HG02973 (cell line): ENCODE data around the gene BRPF3.
A peak's percentile ranks its signal among the peaks of the same experiment; 100 is the strongest.

ENCODE experiments used
- ATAC-seq: cut with Tn5 transposase; IDR thresholded peaks from one replicate; pipeline ENCODE4 v1.9.1; 2021; ENCODE audit warnings: moderate library complexity; ENCODE audit not compliant: unreplicated experiment

Gene BRPF3

GRCh38 chr6:36196113-36196879 lies at the start of gene BRPF3:
Gene BRPF3, plus strand, starts transcription at chr6:36196744. Its CDS starts 3,579 bp downstream, at chr6:36200323.
- ATAC-seq, result peak; percentile 60

GRCh38 chr6:36147294-36147693 lies 49.2 kb upstream of the BRPF3 start:
- ATAC-seq, result no peak

- ATAC-seq, result no peak
These were observed 47.1 kb upstream of the BRPF3 start for GRCh38 chr6:36149476-36149875.

- ATAC-seq, result no peak
These were observed 46.3 kb upstream of the BRPF3 start for GRCh38 chr6:36150283-36150682.

GRCh38 chr6:36154286-36154685 lies 42.3 kb upstream of the BRPF3 start:
- ATAC-seq, result no peak

GRCh38 chr6:36155662-36156061 lies 40.9 kb upstream of the BRPF3 start:
- no peak for ATAC-seq

- no peak for ATAC-seq
These were observed 36.3 kb upstream of the BRPF3 start for GRCh38 chr6:36160147-36160760.

- no peak for ATAC-seq
These were observed 27.2 kb upstream of the BRPF3 start for GRCh38 chr6:36169023-36170007.

GRCh38 chr6:36170704-36171103 lies 25.8 kb upstream of the BRPF3 start:
- no peak for ATAC-seq

GRCh38 chr6:36171573-36171972 lies 25.0 kb upstream of the BRPF3 start:
- ATAC-seq, result no peak

GRCh38 chr6:36177166-36177565 lies 19.4 kb upstream of the BRPF3 start:
- no peak for ATAC-seq

- no peak for ATAC-seq
These were observed 18.0 kb upstream of the BRPF3 start for GRCh38 chr6:36178544-36178943.

GRCh38 chr6:36180126-36180525 lies 16.4 kb upstream of the BRPF3 start:
- ATAC-seq, result no peak

GRCh38 chr6:36184311-36184710 lies 12.2 kb upstream of the BRPF3 start:
- ATAC-seq, result no peak

GRCh38 chr6:36186199-36186598 lies 10.3 kb upstream of the BRPF3 start:
- ATAC-seq, result no peak

- no peak for ATAC-seq
These were observed 9.1 kb upstream of the BRPF3 start for GRCh38 chr6:36187446-36187845.

GRCh38 chr6:36195471-36196112 lies 952 bp upstream of the BRPF3 start:
- ATAC-seq, result no peak

GRCh38 chr6:36196880-36197548 lies 470 bp downstream of the BRPF3 start:
- ATAC-seq, result peak; percentile 88

GRCh38 chr6:36197739-36198221 lies 1.2 kb downstream of the BRPF3 start:
- ATAC-seq, result no peak

GRCh38 chr6:36198986-36199385 lies 2.4 kb downstream of the BRPF3 start:
- no peak for ATAC-seq
